ENCODE measurements around the gene CFHR3.
A peak's percentile ranks its signal among the peaks of the same experiment; 100 is the strongest.

Gene CFHR3

DNA sequence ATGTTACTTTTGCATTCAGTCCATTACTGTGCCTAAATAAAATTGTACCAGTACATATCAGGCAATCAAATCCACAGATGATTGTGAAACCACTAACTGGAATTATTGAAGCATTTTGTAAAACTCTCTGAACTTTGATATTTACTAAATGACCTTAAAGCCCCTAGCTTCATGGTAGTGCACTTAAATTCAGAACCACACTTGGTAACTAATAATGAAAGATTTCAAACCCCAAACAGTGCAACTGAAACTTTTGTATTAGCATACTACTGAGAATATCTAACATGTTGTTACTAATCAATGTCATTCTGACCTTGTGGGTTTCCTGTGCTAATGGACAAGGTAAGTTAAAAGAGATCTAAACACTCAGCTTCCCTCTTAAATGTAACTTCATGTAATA is at the start of gene CFHR3:
Gene CFHR3 (plus strand): TSS at position 238 of the 400 bp plus-strand sequence. CDS start 47 bp downstream, at position 285.
- H3K9me3 ChIP-seq (replicated peaks; ENCODE audit: insufficient read depth, low read length) = no peaks in the 10 kb centered on the region

GRCh38 chr1:196732526-196732925 is 42.1 kb upstream of the CFHR3 start:
- no peaks in the 10 kb centered on the region for H3K79me2 ChIP-seq (ENCODE audit: low read length)
- no peak for TF ChIP-seq EZH2phosphoT487 (IDR thresholded peaks at IDR 0.05; ENCODE audit: low read length)
- TF ChIP-seq, protein P1, sequence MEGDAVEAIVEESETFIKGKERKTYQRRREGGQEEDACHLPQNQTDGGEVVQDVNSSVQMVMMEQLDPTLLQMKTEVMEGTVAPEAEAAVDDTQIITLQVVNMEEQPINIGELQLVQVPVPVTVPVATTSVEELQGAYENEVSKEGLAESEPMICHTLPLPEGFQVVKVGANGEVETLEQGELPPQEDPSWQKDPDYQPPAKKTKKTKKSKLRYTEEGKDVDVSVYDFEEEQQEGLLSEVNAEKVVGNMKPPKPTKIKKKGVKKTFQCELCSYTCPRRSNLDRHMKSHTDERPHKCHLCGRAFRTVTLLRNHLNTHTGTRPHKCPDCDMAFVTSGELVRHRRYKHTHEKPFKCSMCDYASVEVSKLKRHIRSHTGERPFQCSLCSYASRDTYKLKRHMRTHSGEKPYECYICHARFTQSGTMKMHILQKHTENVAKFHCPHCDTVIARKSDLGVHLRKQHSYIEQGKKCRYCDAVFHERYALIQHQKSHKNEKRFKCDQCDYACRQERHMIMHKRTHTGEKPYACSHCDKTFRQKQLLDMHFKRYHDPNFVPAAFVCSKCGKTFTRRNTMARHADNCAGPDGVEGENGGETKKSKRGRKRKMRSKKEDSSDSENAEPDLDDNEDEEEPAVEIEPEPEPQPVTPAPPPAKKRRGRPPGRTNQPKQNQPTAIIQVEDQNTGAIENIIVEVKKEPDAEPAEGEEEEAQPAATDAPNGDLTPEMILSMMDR (IDR thresholded peaks at IDR 0.05; ENCODE audit: low read length) = peak; percentile 12; the same call in 1 of the 2 replicates
- no peak overlapping the region for H2AFZ ChIP-seq (ENCODE audit: low read length)
- H3K27ac ChIP-seq (ENCODE audit: low read length) = no peak overlapping the region
- no peak overlapping the region for H3K4me2 ChIP-seq (ENCODE audit: low read depth, low read length)
- no peaks in the 10 kb centered on the region for H3F3A ChIP-seq (ENCODE audit: insufficient read depth, low read length)
- no peaks in the 10 kb centered on the region for H3K27me3 ChIP-seq (replicated peaks; ENCODE audit: insufficient read depth, low read length)
- H3K36me3 ChIP-seq (replicated peaks; ENCODE audit: insufficient read depth, low read length) = no peaks in the 10 kb centered on the region
- H3K4me1 ChIP-seq (ENCODE audit: low read length) = no peaks in the 10 kb centered on the region
- H4K20me1 ChIP-seq (ENCODE audit: insufficient read depth, low read length) = no peaks in the 10 kb centered on the region
- H3K9me3 ChIP-seq (replicated peaks; ENCODE audit: insufficient read depth, low read length) = no peaks in the 10 kb centered on the region
- no peak for DNase-seq
- no peak overlapping the region for H3K4me3 ChIP-seq (ENCODE audit: low read length)
- no peaks in the 10 kb centered on the region for H3K9me2 ChIP-seq (replicated peaks; ENCODE audit: insufficient read depth, low read length)
- no peak overlapping the region for H3K9ac ChIP-seq (ENCODE audit: low read length)

More for the DNA sequence above, at the start of gene CFHR3:
- Histone ChIP-seq H4K20me1 (ENCODE audit: insufficient read depth, low read length) (no peaks in the 10 kb centered on the region), H3K4me2 (ENCODE audit: low read depth, low read length) (no peak within 1 kb of the TSS), H3K9me2 (replicated peaks; ENCODE audit: insufficient read depth, low read length) (no peaks in the 10 kb centered on the region), H3K27me3 (replicated peaks; ENCODE audit: insufficient read depth, low read length) (no peaks in the 10 kb centered on the region), H3K36me3 (replicated peaks; ENCODE audit: insufficient read depth, low read length) (no peaks in the 10 kb centered on the region), H2AFZ (ENCODE audit: low read length) (no peak within 1 kb of the TSS), H3K4me1 (ENCODE audit: low read length) (no peaks in the 10 kb centered on the region), H3K4me3 (ENCODE audit: low read length) (no peak within 1 kb of the TSS), H3K79me2 (ENCODE audit: low read length) (no peaks in the 10 kb centered on the region), H3K9ac (ENCODE audit: low read length) (no peak within 1 kb of the TSS), H3K27ac (ENCODE audit: low read length) (no peak within 1 kb of the TSS), H3F3A (ENCODE audit: insufficient read depth, low read length) (no peaks in the 10 kb centered on the region)
- TF ChIP-seq EZH2phosphoT487 (IDR thresholded peaks at IDR 0.05; ENCODE audit: low read length) (no peak), EZH2 (optimal IDR thresholded peaks at IDR 0.05; ENCODE audit: low read depth, low read length) (no peak)
- TF ChIP-seq, protein P1 (IDR thresholded peaks at IDR 0.05; ENCODE audit: low read length) = no peak
- DNase-seq = no peak

- Histone ChIP-seq H2AFZ (ENCODE audit: low read length) (no peak overlapping the region), H3K9me2 (replicated peaks; ENCODE audit: insufficient read depth, low read length) (no peaks in the 10 kb centered on the region), H3K4me3 (ENCODE audit: low read length) (no peak overlapping the region), H3K4me1 (ENCODE audit: low read length) (no peaks in the 10 kb centered on the region), H3K9ac (ENCODE audit: low read length) (no peak overlapping the region), H3F3A (ENCODE audit: insufficient read depth, low read length) (no peaks in the 10 kb centered on the region), H3K36me3 (replicated peaks; ENCODE audit: insufficient read depth, low read length) (no peaks in the 10 kb centered on the region), H3K4me2 (ENCODE audit: low read depth, low read length) (no peak overlapping the region), H3K79me2 (ENCODE audit: low read length) (no peaks in the 10 kb centered on the region), H4K20me1 (ENCODE audit: insufficient read depth, low read length) (no peaks in the 10 kb centered on the region), H3K27me3 (replicated peaks; ENCODE audit: insufficient read depth, low read length) (no peaks in the 10 kb centered on the region), H3K27ac (ENCODE audit: low read length) (no peak overlapping the region), H3K9me3 (replicated peaks; ENCODE audit: insufficient read depth, low read length) (no peaks in the 10 kb centered on the region)
- TF ChIP-seq, protein P1 (IDR thresholded peaks at IDR 0.05; ENCODE audit: low read length) = no peak
- TF ChIP-seq EZH2 (optimal IDR thresholded peaks at IDR 0.05; ENCODE audit: low read depth, low read length) (no peak), EZH2phosphoT487 (IDR thresholded peaks at IDR 0.05; ENCODE audit: low read length) (no peak)
- no peak for DNase-seq
These were observed 41.3 kb upstream of the CFHR3 start for GRCh38 chr1:196733091-196733970.
